ENCODE measurements around the gene IGF2BP3. TPM values are rescaled to one million over a fixed set of nuclear protein-coding genes. Genes with fewer than 3 reads are reported as not detected.

Gene IGF2BP3
- polyA plus RNA-seq, 4 donors = 0.75 to 66.3 TPM; not detected in 2

- H3K9me3 ChIP-seq (ENCODE audit: control insufficient read depth in 2 of 2, insufficient read depth in 1 of 2, low read depth in 1 of 2, low read length in 1 of 2) = no peaks in the 10 kb centered on the region
- no peak for DNase-seq
- H3K27ac ChIP-seq (ENCODE audit: low read depth in 1 of 3, low read length in 2 of 3) = no peak overlapping the region
- no peak overlapping the region for H3K4me3 ChIP-seq (ENCODE audit: low read depth in 1 of 3, low read length in 3 of 3)
- no peaks in the 10 kb centered on the region for H3K27me3 ChIP-seq (ENCODE audit: control insufficient read depth in 3 of 3, insufficient read depth in 3 of 3, low read length in 3 of 3)
- FAIRE-seq = no peak
- no peaks in the 10 kb centered on the region for H3K36me3 ChIP-seq (ENCODE audit: control insufficient read depth in 3 of 3, insufficient read depth in 2 of 3, low read depth in 1 of 3, low read length in 3 of 3)
- H3K4me1 ChIP-seq (ENCODE audit: control insufficient read depth in 3 of 3, insufficient read depth in 2 of 3, low read depth in 1 of 3, low read length in 2 of 3) = peaks cover 0 to 9% (median 2%) of the 10 kb centered on the region in 3 donors
These were observed 174.9 kb downstream of the IGF2BP3 start for GRCh38 chr7:23295401-23295697.

DNA sequence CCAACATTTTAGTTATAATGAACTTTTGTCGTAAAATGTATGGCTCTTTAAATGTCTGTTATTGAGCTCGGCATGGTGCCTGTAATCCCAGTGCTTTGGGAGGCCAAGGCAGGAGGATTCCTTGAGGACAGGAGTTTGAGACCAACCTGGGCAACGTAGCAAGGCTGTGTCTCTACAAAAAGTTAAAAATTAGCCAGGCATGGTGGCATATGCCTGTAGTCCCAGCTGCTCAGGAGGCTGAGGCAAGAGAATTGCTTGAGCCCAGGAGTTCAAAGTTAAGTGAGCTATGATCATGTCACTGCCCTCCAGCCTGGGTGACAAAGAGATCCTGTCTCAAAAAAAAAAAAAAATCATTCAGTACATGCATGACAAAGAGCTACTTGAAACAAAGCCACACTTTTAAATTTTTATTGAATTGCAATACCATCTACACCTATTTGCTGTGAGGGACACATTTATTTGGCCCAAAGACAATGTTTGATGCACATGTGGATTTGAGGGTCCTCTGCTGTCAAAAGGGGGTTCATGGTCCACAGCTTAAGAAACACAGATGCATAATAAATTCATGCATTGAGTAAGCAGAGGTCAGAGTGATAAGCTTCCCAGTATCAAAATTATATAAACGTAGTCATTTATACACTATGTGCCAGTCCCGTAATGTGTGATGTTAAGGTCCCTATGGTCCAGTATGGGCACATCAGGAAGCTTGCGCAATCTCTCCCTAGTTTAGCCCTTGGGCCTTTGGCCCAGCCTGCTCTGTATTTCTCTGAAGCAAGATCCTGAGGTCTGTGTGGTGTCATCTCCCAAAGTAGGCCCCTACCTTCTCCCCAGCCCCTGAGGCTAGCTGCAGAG is 175.5 kb downstream of the IGF2BP3 start:
- 67 to 79% (median 74%) methylated on average over 6 of the region's 6 CpGs for WGBS, 3 donors
- Histone ChIP-seq H3K27ac (ENCODE audit: low read depth in 1 of 3, low read length in 2 of 3) (no peak overlapping the region), H3K9me3 (ENCODE audit: control insufficient read depth in 2 of 2, insufficient read depth in 1 of 2, low read depth in 1 of 2, low read length in 1 of 2) (no peaks in the 10 kb centered on the region), H3K27me3 (ENCODE audit: control insufficient read depth in 3 of 3, insufficient read depth in 3 of 3, low read length in 3 of 3) (no peaks in the 10 kb centered on the region), H3K4me1 (ENCODE audit: control insufficient read depth in 3 of 3, insufficient read depth in 2 of 3, low read depth in 1 of 3, low read length in 2 of 3) (peaks cover 0 to 7% (median 0%) of the 10 kb centered on the region in 3 donors), H3K36me3 (ENCODE audit: control insufficient read depth in 3 of 3, insufficient read depth in 2 of 3, low read depth in 1 of 3, low read length in 3 of 3) (no peaks in the 10 kb centered on the region), H3K4me3 (ENCODE audit: low read depth in 1 of 3, low read length in 3 of 3) (no peak overlapping the region)
- DNase-seq (no peak), FAIRE-seq (no peak)

DNA sequence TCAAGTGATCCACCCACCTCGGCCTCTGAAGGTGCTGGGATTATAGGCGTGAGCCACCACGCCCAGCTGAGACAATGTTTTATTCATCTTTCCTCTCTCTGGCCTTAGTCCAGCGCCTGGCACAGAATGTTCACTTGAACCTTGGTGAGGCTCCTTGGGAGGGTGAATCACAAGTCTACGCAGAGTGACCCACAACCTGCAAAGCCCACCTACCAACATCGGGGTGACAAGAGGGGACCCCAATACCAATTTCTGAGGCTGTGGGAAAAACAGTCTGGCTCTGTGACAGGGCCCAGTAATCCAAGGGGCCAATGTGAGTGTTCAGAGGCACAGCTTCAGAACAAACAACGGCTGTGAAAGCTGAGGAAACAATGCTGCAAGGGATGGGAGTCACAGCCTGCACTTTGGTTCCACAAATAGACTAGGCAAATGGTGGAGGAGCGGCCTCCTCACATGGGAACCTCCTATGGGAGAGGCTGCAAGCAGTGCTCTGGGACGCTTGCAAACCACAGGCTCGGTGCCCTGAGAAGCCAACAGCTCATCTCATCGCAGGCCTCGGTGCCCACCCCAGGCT is 176.7 kb downstream of the IGF2BP3 start:
- H3K9me3 ChIP-seq (ENCODE audit: control insufficient read depth in 2 of 2, insufficient read depth in 1 of 2, low read depth in 1 of 2, low read length in 1 of 2) = no peaks in the 10 kb centered on the region
- H3K27me3 ChIP-seq (ENCODE audit: control insufficient read depth in 3 of 3, insufficient read depth in 3 of 3, low read length in 3 of 3) = no peaks in the 10 kb centered on the region
- 68 to 85% (median 70%) methylated on average over 12 of the region's 12 CpGs for WGBS, 3 donors
- H3K27ac ChIP-seq (ENCODE audit: low read depth in 1 of 3, low read length in 2 of 3) = no peak overlapping the region
- H3K4me3 ChIP-seq (ENCODE audit: low read depth in 1 of 3, low read length in 3 of 3) = no peak overlapping the region
- DNase-seq = no peak
- H3K4me1 ChIP-seq (ENCODE audit: control insufficient read depth in 3 of 3, insufficient read depth in 2 of 3, low read depth in 1 of 3, low read length in 2 of 3) = peaks cover 0 to 6% (median 0%) of the 10 kb centered on the region in 3 donors
- H3K36me3 ChIP-seq (ENCODE audit: control insufficient read depth in 3 of 3, insufficient read depth in 2 of 3, low read depth in 1 of 3, low read length in 3 of 3) = no peaks in the 10 kb centered on the region
- no peak for FAIRE-seq

DNA sequence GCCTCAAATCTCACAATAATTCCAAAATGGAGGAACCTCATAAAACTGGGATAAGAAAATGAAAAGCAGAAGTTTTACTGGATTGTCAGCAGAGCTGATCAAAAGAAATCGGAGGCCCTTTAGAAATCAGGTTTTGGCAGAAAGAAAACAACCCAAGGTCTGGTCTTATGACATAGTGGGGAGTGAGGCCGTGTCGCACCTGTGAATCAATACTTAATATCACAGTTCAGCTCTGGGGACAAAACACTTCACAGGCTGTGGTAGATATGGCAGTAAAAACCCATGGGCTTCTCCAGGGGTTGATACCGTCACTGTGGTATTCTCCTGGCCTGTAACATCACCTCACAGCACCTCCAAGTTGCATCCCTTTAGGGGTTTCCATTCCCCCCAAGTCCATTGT is 177.7 kb downstream of the IGF2BP3 start:
- Histone ChIP-seq H3K27me3 (ENCODE audit: control insufficient read depth in 3 of 3, insufficient read depth in 3 of 3, low read length in 3 of 3) (no peaks in the 10 kb centered on the region), H3K36me3 (ENCODE audit: control insufficient read depth in 3 of 3, insufficient read depth in 2 of 3, low read depth in 1 of 3, low read length in 3 of 3) (no peaks in the 10 kb centered on the region), H3K4me1 (ENCODE audit: control insufficient read depth in 3 of 3, insufficient read depth in 2 of 3, low read depth in 1 of 3, low read length in 2 of 3) (peaks cover 0 to 3% (median 0%) of the 10 kb centered on the region in 3 donors), H3K9me3 (ENCODE audit: control insufficient read depth in 2 of 2, insufficient read depth in 1 of 2, low read depth in 1 of 2, low read length in 1 of 2) (no peaks in the 10 kb centered on the region), H3K4me3 (ENCODE audit: low read depth in 1 of 3, low read length in 3 of 3) (no peak overlapping the region), H3K27ac (ENCODE audit: low read depth in 1 of 3, low read length in 2 of 3) (no peak overlapping the region)
- DNase-seq = no peak
- WGBS, 3 donors = 87 to 94% (median 90%) methylated on average over 4 of the region's 4 CpGs
- no peak for FAIRE-seq

DNA sequence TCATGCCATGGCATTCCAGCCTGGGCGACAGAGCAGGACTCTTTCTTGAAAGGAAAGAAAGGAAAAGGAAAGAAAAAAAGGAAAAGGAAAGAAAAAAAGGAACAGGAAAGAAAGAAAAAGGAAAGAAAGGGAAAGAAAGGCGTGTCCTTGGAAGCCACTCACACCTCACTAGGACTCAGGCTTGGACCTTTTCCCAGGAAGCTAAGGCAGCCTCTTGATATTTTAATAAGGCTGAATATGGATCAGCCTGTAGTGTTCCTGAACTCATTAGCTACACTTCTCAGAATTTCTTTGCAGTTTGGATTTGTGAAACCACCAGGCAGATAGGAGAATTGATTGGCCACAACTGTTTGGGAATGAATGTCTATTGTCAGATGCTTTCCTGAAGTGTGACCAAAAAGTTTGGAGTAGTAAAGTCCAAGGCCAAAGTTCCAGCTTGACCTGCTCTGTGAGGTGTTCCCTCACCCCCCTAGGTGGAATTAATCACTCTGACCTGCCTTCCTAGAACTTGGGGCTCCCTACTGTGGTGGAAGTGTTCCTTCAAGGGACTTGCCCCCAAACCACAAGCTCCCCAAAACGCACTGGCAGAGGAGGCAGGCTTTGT is 178.2 kb downstream of the IGF2BP3 start:
- peaks cover 0 to 3% (median 0%) of the 10 kb centered on the region in 3 donors for H3K4me1 ChIP-seq (ENCODE audit: control insufficient read depth in 3 of 3, insufficient read depth in 2 of 3, low read depth in 1 of 3, low read length in 2 of 3)
- H3K27me3 ChIP-seq (ENCODE audit: control insufficient read depth in 3 of 3, insufficient read depth in 3 of 3, low read length in 3 of 3) = no peaks in the 10 kb centered on the region
- H3K27ac ChIP-seq (ENCODE audit: low read depth in 1 of 3, low read length in 2 of 3) = no peak overlapping the region
- H3K36me3 ChIP-seq (ENCODE audit: control insufficient read depth in 3 of 3, insufficient read depth in 2 of 3, low read depth in 1 of 3, low read length in 3 of 3) = no peaks in the 10 kb centered on the region
- DNase-seq (no peak), FAIRE-seq (no peak)
- WGBS, 3 donors = 72 to 77% (median 73%) methylated on average over 3 of the region's 3 CpGs
- no peaks in the 10 kb centered on the region for H3K9me3 ChIP-seq (ENCODE audit: control insufficient read depth in 2 of 2, insufficient read depth in 1 of 2, low read depth in 1 of 2, low read length in 1 of 2)
- no peak overlapping the region for H3K4me3 ChIP-seq (ENCODE audit: low read depth in 1 of 3, low read length in 3 of 3)

DNA sequence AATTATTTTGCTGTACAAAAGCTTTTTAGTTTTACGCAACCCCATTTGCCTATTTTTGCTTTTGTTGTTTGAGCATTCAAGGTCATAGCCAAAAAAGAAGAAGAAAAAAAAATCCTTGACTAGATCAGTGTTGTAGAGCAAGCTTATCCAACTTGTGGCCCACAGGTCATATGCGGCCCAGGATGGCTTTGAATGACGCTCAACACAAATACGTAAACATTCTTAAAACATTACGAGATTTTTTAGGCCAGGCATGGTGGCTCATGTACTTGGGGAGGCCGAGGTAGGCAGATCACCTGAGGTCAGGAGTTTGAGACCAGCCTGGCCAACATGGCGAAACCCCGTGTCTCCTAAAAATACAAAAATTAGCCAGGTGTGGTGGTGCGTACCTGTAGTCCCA is 179.3 kb downstream of the IGF2BP3 start:
- 89 to 97% (median 95%) methylated on average over 9 of the region's 9 CpGs for WGBS, 3 donors

DNA sequence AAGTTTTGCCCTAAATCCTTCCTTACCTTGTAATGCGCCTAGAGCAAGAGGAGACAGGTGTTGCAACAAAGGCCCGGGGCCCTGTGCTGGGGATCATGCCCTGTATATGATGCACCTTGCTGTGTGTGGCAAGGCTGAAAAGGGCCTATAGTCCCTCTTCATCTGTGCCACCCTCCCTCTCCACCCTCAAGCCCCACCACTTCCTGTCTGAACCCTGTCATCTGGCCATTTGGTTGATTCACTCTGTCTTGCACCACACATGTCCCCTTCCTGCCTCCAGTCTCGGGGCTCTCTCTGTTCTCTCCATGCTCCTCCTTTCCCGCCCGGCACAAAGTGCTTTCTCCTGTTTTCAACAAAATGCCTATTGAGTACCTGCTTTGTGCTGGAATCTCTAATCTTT is 182.7 kb downstream of the IGF2BP3 start:
- Histone ChIP-seq H3K27ac (ENCODE audit: low read depth in 1 of 3, low read length in 2 of 3) (no peak overlapping the region), H3K9me3 (ENCODE audit: control insufficient read depth in 2 of 2, insufficient read depth in 1 of 2, low read depth in 1 of 2, low read length in 1 of 2) (no peaks in the 10 kb centered on the region), H3K27me3 (ENCODE audit: control insufficient read depth in 3 of 3, insufficient read depth in 3 of 3, low read length in 3 of 3) (no peaks in the 10 kb centered on the region), H3K4me1 (ENCODE audit: control insufficient read depth in 3 of 3, insufficient read depth in 2 of 3, low read depth in 1 of 3, low read length in 2 of 3) (no peaks in the 10 kb centered on the region), H3K36me3 (ENCODE audit: control insufficient read depth in 3 of 3, insufficient read depth in 2 of 3, low read depth in 1 of 3, low read length in 3 of 3) (no peaks in the 10 kb centered on the region), H3K4me3 (ENCODE audit: low read depth in 1 of 3, low read length in 3 of 3) (no peak overlapping the region)
- FAIRE-seq (no peak), DNase-seq (no peak)
- WGBS, 3 donors = 86 to 92% (median 87%) methylated on average over 5 of the region's 5 CpGs

More for the DNA sequence above, 179.3 kb downstream of the IGF2BP3 start:
- no peaks in the 10 kb centered on the region for H3K9me3 ChIP-seq (ENCODE audit: control insufficient read depth in 2 of 2, insufficient read depth in 1 of 2, low read depth in 1 of 2, low read length in 1 of 2)
- no peaks in the 10 kb centered on the region for H3K36me3 ChIP-seq (ENCODE audit: control insufficient read depth in 3 of 3, insufficient read depth in 2 of 3, low read depth in 1 of 3, low read length in 3 of 3)
- H3K27ac ChIP-seq (ENCODE audit: low read depth in 1 of 3, low read length in 2 of 3) = no peak overlapping the region
- DNase-seq (no peak), FAIRE-seq (no peak)
- H3K27me3 ChIP-seq (ENCODE audit: control insufficient read depth in 3 of 3, insufficient read depth in 3 of 3, low read length in 3 of 3) = no peaks in the 10 kb centered on the region
- H3K4me3 ChIP-seq (ENCODE audit: low read depth in 1 of 3, low read length in 3 of 3) = no peak overlapping the region
- H3K4me1 ChIP-seq (ENCODE audit: control insufficient read depth in 3 of 3, insufficient read depth in 2 of 3, low read depth in 1 of 3, low read length in 2 of 3) = peaks cover 0 to 3% (median 0%) of the 10 kb centered on the region in 3 donors

DNA sequence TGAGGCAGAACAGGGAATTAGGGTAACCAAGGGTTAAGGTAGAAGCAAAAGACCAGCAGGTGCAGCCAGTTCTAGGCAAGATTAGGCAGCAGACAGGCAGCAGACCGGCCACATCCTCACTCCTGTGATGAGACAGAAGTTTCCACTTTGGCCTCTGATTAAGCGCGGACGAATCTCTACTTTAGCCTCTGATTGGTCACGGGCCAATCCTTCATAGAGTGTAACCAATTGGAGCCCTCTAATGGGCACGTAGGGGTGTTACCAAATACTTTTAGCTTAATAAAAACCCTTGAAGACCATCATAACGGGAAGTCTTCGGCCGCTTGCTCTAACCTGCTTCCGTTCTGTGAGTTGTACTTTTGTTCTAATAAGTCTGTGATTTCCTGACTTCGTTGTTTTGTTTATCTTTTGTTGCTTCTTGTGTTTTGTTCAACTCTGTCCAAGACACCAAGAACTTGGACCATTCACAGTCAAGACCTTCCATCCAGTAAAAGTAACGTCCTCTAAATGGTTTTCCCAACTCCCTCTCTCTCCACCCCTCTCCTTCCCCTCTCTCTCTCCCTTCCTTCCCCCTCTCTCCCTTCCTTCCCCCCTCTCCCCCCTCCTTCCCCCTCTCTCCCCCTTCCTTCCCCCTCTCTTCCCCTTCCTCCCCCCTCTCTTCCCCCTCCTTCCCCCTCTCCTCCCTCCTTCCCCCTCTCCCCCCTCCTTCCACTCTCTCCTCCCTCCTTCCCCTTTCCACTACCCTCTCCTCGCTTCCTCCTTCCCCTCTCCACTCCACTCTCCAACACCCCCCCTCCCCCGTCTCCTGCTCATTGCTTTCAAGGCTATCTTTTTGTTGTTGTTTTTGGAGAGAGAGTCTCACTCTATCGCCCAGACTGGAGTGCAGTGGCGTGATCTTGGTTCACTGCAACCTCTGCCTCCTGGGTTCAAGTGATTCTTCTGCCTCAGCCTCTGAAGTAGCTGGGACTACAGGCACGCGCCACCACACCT is 184.3 kb downstream of the IGF2BP3 start:
- DNase-seq = no peak
- Histone ChIP-seq H3K36me3 (ENCODE audit: control insufficient read depth in 3 of 3, insufficient read depth in 2 of 3, low read depth in 1 of 3, low read length in 3 of 3) (no peaks in the 10 kb centered on the region), H3K4me3 (ENCODE audit: low read depth in 1 of 3, low read length in 3 of 3) (no peak overlapping the region), H3K27me3 (ENCODE audit: control insufficient read depth in 3 of 3, insufficient read depth in 3 of 3, low read length in 3 of 3) (no peaks in the 10 kb centered on the region), H3K9me3 (ENCODE audit: control insufficient read depth in 2 of 2, insufficient read depth in 1 of 2, low read depth in 1 of 2, low read length in 1 of 2) (no peaks in the 10 kb centered on the region), H3K4me1 (ENCODE audit: control insufficient read depth in 3 of 3, insufficient read depth in 2 of 3, low read depth in 1 of 3, low read length in 2 of 3) (no peaks in the 10 kb centered on the region), H3K27ac (ENCODE audit: low read depth in 1 of 3, low read length in 2 of 3) (no peak overlapping the region)
- WGBS, 3 donors = 79 to 81% (median 80%) methylated on average over 17 to 18 of the region's 18 CpGs
- FAIRE-seq = no peak

Measured in small intestine (tissue), 7 donors.